Activated CD4-positive, alpha-beta memory T cell treated with anti-CD3 and anti-CD28 coated beads for 36 hours (primary cell): ENCODE measurements around the gene ZNF496. TPM values are rescaled to one million over a fixed set of nuclear protein-coding genes. Genes with fewer than 3 reads are reported as not detected.
"Not testable (repeated sequence)": the region's sequence is repeated elsewhere in the genome, so short reads cannot be mapped to it uniquely, and the experiment has no call there.

ENCODE experiments used
- CTCF ChIA-PET: fragments of 350-600 bp; sonication (Branson Sonifier 250); formaldehyde crosslinking; loops from one replicate; lab custom pipeline; 2021; ENCODE audit warnings: antibody characterized with exemption, inconsistent platforms; lab: Charles Lee
- POLR2A ChIA-PET: fragments of 350-600 bp; sonication (Branson Sonifier 250); formaldehyde crosslinking; loops from one replicate; lab custom pipeline; 2021; ENCODE audit warnings: antibody characterized with exemption; lab: Charles Lee
- DNase-seq: peaks from one replicate; pipeline ENCODE4 v3.0.0-alpha.2; 2020
- H3K27ac Mint-ChIP-seq: one replicate; pipeline ENCODE4 v1.8.0; 2021; ENCODE audit warnings: mixed read lengths
- H3K27me3 Mint-ChIP-seq: one replicate; pipeline ENCODE4 v1.8.0; 2021; ENCODE audit warnings: mixed read lengths
- H3K36me3 Mint-ChIP-seq: one replicate; pipeline ENCODE4 v1.8.0; 2021; ENCODE audit warnings: mixed read lengths
- H3K4me1 Mint-ChIP-seq: one replicate; pipeline ENCODE4 v1.8.0; 2021; ENCODE audit warnings: low read depth, mixed read lengths
- H3K4me3 Mint-ChIP-seq: one replicate; pipeline ENCODE4 v1.8.0; 2021; ENCODE audit warnings: mild to moderate bottlenecking, mixed read lengths
- H3K9me3 Mint-ChIP-seq: one replicate; pipeline ENCODE4 v1.8.0; 2021; ENCODE audit warnings: mixed read lengths
- intact Hi-C: fragments of 100-400 bp; cut with micrococcal nuclease; formaldehyde crosslinking; loops from one replicate; pipeline ENCODE4 v1.15.1; 2023
- total RNA-seq, 2 experiments: library from RNA; stranded (reverse); gene quantifications; one replicate each; pipeline ENCODE4 v1.2.3, GENCODE V29; 2021

ZNF496 gene
- total RNA-seq: 10 to 100 TPM; 10.6 to 12.0 TPM

DNA sequence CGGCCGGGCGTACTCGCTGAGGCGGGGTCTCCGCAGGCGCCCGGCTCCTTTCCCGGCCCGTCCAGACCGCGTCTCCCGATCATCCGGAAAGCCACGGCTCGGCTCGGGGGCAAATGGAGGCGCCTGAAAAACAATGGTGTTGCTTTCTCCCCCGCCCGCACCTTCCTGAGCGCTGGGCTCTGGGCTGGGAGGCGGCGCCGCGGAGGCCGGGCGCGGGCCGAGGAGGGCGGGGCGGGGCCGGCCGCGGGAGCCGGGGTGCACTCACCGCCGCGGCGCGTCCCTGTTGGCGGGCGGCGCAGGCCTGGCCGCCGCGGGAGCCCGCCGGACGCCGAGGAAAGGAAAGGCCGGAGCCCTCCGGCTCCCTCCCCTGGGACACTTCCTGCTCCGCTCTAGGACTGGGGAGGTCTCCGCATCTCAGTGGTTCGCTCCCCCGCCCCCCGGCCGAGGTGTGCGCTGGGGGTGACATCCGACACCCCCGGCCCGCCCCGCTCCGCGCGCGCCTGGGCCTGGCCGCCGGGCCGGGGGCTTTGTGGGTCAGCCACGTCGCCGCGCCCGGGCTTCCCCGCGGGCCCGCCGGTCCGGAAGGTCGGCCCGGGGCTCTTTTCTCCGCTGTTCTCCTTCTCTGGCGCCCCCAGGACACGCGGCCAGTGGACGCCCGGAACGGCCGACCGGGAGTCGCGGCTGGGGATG is at the start of gene ZNF496:
Gene ZNF496, minus strand, starts transcription at position 343 of the 690 bp plus-strand sequence. CDS start 2,289 bp downstream, outside the sequence.
- CTCF ChIA-PET: no interaction called here

DNA sequence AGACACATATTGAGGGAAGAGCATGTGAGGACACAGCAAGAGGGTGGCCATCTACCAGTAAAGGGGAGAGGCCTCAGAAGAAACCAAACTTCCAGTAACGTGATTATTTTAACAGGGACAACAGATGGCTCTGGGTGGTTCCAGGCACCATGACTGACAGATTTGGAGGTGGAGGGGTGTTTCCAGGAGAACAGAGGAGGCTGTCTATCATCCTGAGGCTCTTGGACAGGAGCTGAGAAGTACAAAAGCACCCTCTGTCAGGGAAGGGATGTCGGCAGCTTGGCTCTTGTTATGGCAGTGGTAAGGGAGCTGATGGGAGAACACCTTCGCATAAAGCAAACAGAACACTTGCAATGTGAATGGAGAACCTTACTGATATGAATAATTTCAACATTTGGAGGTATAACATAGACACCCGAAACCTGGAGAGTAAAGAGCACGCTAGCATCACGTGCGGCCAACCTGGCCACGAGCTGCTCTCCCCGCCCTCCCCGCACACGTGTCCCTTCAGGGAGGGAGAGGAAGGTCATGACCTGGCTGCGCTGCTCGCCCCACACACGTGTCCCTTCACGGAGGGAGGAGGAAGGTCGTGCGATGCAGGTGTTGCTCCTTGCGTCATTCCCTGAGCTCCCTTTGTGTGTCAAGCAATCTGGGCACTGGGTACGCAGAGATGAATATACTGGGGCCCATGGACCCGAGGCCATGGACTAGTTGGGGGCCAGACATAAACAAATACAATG is 46.8 kb upstream of the ZNF496 start:
- Mint-ChIP-seq H3K4me1 (no peaks in the 10 kb centered on the region), H3K9me3 (peaks cover 4% of the 10 kb centered on the region), H3K36me3 (no peaks in the 10 kb centered on the region), H3K27me3 (peaks cover 6% of the 10 kb centered on the region), H3K27ac (no peak overlapping the region), H3K4me3 (no peak overlapping the region)
- intact Hi-C loops: no loop called here
- ChIA-PET CTCF (no interaction called here), POLR2A (no interaction called here)
- DNase-seq: no peak

More for the DNA sequence above, at the start of gene ZNF496:
- no peaks in the 10 kb centered on the region for H3K9me3 Mint-ChIP-seq
- H3K4me3 Mint-ChIP-seq: peak within 1 kb of the TSS; percentile 83
- intact Hi-C loops: loop anchor here (1.0 to 10.0 kb wide), 5 partner anchors 8 to 399 kb away; partner anchors contain the start of genes ZNF669 and ZNF670
- H3K36me3 Mint-ChIP-seq: peaks cover 17% of the 10 kb centered on the region
- peak; percentile 64 for DNase-seq
- H3K4me1 Mint-ChIP-seq: peaks cover 13% of the 10 kb centered on the region
- POLR2A ChIA-PET: interaction anchor here (0.6 to 1.3 kb wide), 4 partner anchors 8 to 253 kb away, joined by 3 to 7 read pairs (median 5); partner anchors contain the start of gene ZNF670
- H3K27me3 Mint-ChIP-seq: no peaks in the 10 kb centered on the region
- H3K27ac Mint-ChIP-seq: peak within 1 kb of the TSS; percentile 66

DNA sequence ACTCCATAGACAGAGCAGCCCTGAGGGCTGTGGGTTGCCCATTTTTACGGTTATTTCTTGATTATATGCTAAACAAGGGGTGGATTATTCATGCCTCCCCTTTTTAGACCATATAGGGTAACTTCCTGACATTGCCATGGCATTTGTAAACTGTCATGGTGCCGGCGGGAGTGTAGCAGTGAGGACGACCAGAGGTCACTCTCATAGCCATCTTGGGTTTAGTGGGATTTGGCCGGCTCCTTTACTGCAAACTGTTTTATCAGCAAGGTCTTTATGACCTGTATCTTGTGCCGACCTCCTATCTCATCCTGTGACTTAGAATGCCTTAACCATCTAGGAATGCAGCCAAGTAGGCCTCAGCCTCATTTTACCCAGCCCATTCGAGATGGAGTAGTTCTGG is 46.0 kb upstream of the ZNF496 start:
- H3K27ac Mint-ChIP-seq, H3K9me3 Mint-ChIP-seq, intact Hi-C loops, POLR2A ChIA-PET, H3K27me3 Mint-ChIP-seq, DNase-seq, H3K36me3 Mint-ChIP-seq, H3K4me1 Mint-ChIP-seq, H3K4me3 Mint-ChIP-seq: not testable (repeated sequence)
- CTCF ChIA-PET: interaction anchor here (1.2 kb wide), 1 partner anchor 13 kb away, joined by 3 read pairs; no protein-coding TSS in a partner anchor

DNA sequence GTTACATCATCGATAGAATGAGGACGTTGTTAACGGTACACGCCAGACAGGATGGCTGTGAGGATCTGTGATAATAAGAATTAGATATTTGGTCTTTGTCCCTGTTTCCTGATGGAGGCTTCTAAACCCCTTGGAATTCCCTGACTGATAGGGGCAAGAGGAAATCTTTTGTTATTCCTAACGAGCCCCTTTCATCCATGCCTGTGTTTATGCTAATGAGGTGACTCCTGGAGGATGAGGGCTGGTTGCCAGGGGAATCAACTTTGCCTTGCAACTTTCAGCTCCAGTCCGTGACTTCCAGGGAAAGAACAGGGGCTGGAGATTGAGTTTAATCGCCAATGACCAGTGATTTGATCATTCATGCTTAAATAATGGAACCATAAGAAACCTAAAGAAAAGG is 45.0 kb upstream of the ZNF496 start:
- Mint-ChIP-seq H3K9me3 (peaks cover 4% of the 10 kb centered on the region), H3K4me1 (peaks cover 2% of the 10 kb centered on the region), H3K36me3 (no peaks in the 10 kb centered on the region), H3K27me3 (peaks cover 6% of the 10 kb centered on the region), H3K27ac (no peak overlapping the region), H3K4me3 (no peak overlapping the region)
- ChIA-PET CTCF (interaction anchor here (1.2 kb wide), 1 partner anchor 14 kb away, joined by 3 read pairs; no protein-coding TSS in a partner anchor), POLR2A (no interaction called here)
- intact Hi-C loops: no loop called here
- DNase-seq: no peak

DNA sequence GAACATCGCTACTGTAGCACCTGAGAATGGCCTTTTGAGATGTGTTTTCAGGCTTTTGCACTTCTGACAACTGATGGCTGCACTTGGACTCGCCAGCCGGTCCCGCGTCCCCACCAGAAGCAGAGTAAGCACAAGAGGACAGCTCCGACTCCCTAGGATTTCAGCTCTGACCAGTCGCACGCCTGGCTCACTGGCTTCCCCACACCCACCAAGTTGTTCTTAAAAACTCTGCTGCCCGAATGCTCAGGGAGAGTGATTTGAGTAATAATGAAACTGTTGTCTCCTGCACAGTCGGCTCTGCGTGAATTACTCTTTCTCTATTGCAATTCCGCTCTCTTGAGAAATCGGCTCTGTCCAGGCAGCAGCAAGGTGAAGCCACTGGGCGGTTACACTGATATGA is 44.1 kb upstream of the ZNF496 start:
- intact Hi-C loops: no loop called here

DNA sequence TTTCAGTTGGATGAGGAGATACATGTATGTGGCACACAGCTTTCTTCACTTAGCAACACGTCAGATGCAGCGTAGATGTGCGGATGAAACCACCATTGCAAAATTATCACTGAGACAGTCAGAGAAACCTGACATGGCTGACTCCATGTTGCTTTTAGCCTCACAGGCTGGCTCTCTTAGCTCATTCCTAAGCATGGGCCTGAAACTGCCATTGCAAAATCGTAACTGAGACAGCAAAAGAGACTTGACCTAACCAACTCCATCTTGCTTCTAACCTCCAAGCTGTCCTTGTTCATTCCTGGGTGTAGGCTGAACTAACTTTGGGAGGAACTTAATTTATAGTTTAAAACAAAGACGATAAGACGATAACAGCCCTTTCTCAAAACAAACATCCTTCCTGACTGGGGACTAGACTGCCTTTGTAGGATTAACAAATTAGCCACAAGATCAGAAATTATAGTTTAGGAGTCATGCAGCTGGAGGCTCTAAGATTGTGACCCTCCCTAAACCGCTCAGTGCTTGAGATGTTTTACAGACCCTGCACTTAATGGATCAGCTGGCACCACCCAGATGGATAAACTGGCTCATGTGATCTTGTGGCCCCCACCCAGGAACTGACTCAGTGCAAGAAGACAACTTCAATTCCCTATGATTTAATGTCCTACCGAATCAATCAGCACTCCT is 43.1 kb upstream of the ZNF496 start:
- CTCF ChIA-PET: interaction anchor here (0.6 to 3.5 kb wide), 8 partner anchors 10 to 171 kb away, joined by 3 to 115 read pairs (median 4); no protein-coding TSS in a partner anchor
- intact Hi-C loops: loop anchor here (1.0 kb wide), 1 partner anchor 202 kb away; no protein-coding TSS in a partner anchor
- DNase-seq, H3K4me3 Mint-ChIP-seq, H3K27me3 Mint-ChIP-seq, H3K9me3 Mint-ChIP-seq, H3K27ac Mint-ChIP-seq, H3K4me1 Mint-ChIP-seq, POLR2A ChIA-PET, H3K36me3 Mint-ChIP-seq: not testable (repeated sequence)

More for the DNA sequence above, 44.1 kb upstream of the ZNF496 start:
- H3K4me1 Mint-ChIP-seq: peaks cover 2% of the 10 kb centered on the region
- H3K36me3 Mint-ChIP-seq: no peaks in the 10 kb centered on the region
- no peak overlapping the region for H3K4me3 Mint-ChIP-seq
- peaks cover 4% of the 10 kb centered on the region for H3K9me3 Mint-ChIP-seq
- CTCF ChIA-PET: no interaction called here
- H3K27ac Mint-ChIP-seq: no peak overlapping the region
- peaks cover 6% of the 10 kb centered on the region for H3K27me3 Mint-ChIP-seq
- DNase-seq: no peak
- POLR2A ChIA-PET: no interaction called here

DNA sequence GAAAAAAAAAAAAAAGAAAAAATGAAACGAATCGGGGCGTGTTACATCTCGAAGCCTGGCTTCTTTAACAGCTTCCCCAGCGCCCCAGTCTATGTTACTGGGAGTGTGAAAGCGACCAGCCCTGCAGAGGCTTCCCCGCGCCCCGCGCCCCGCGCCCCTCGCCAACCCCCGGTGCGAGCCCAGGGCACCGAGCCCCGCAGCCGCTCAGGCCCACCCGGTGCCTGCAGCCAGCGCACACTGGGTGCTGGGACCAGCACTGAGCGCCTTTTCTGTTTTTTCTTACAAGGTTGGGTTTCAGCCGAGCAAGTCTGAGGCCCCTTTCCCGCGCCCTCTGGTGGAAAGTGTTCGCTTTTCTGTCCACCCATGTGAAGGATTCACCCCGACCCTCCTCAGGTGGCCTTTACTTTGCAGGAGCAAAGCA is 42.1 kb upstream of the ZNF496 start:
- H3K27ac Mint-ChIP-seq: no peak overlapping the region
- H3K9me3 Mint-ChIP-seq: no peaks in the 10 kb centered on the region
- peaks cover 2% of the 10 kb centered on the region for H3K4me1 Mint-ChIP-seq
- peaks cover 8% of the 10 kb centered on the region for H3K27me3 Mint-ChIP-seq
- DNase-seq: peak; percentile 67
- intact Hi-C loops: loop anchor here (1.0 kb wide), 1 partner anchor 203 kb away; no protein-coding TSS in a partner anchor
- H3K4me3 Mint-ChIP-seq: no peak overlapping the region
- POLR2A ChIA-PET: no interaction called here
- H3K36me3 Mint-ChIP-seq: no peaks in the 10 kb centered on the region
- CTCF ChIA-PET: interaction anchor here (0.6 to 3.5 kb wide), 15 partner anchors 10 to 331 kb away, joined by 3 to 115 read pairs (median 4); no protein-coding TSS in a partner anchor

DNA sequence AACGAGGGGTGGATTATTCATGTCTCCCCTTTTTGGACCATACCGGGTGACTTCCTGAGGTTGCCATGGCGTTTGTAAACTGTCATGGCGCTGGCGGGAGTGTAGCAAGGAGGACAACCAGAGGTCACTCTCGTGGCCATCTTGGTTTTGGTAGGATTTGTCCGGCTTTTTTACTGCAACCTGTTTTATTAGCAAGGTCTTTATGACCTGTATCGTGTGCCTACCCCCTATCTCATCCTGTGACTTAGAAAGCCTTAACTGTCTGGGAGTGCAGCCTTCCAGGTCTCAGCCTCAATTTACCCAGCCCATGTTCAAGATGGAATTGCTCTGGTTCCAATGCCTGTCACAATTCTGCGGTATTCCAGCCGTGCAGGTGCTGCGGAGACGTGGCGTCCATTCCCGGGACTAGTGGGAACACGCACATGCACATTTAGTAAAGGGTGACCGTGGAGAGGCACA is 40.2 kb upstream of the ZNF496 start:
- H3K4me3 Mint-ChIP-seq: no peak overlapping the region
- no peaks in the 10 kb centered on the region for H3K36me3 Mint-ChIP-seq
- H3K27ac Mint-ChIP-seq: no peak overlapping the region
- no peak for DNase-seq
- no peaks in the 10 kb centered on the region for H3K9me3 Mint-ChIP-seq
- intact Hi-C loops: loop anchor here (1.0 kb wide), 2 partner anchors 18 to 115 kb away; no protein-coding TSS in a partner anchor
- H3K27me3 Mint-ChIP-seq: peaks cover 11% of the 10 kb centered on the region
- ChIA-PET POLR2A (no interaction called here), CTCF (interaction anchor here (0.6 to 3.5 kb wide), 8 partner anchors 8 to 125 kb away, joined by 3 to 115 read pairs (median 6); no protein-coding TSS in a partner anchor)
- H3K4me1 Mint-ChIP-seq: peaks cover 2% of the 10 kb centered on the region

DNA sequence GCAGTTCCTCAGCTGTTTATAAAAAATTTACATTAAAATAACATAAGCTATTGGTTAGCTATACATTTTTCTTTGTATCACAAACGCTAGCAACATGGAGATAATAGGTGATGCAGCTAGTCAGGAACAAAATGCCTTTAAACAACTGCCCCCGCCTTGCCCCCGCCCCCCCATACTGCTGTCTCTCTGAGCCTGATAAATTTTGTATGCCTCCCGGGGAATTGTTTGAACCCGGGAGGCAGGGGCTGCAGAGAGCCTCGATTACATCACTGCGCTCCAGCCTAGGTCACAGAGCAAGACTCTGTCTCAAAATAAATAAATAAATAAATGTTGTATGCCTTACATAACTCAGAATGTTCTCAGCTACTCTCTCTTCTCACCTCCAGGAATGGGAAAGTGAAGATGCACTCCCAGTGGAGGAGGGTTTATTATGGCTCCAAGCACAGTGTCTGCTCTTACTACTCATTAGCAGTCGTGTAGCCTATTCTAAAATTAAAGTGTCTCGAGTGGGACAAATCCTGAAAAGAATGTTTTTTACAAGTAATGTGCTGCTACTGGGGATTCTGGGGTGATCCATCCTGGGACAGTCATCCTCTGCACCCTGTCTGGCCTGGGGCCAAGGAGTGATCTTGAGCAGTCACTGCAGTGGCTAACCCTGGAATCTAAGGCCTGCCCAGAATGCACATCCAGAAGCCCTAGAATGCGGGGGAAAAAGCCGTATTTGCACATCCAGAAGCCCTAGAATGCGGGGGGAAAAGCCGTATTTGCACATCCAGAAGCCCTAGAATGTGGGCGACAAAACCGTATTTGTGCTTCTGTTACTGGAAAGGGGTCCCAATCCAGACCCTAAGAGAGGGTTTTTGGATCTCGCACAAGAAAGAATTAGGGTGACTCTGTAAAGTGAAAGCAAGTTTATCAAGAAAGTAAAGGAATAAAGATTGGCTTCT is 39.4 kb upstream of the ZNF496 start:
- ChIA-PET CTCF (interaction anchor here (1.0 kb wide), 2 partner anchors 19 to 115 kb away, joined by 4 read pairs; no protein-coding TSS in a partner anchor), POLR2A (no interaction called here)
- H3K4me1 Mint-ChIP-seq: peaks cover 2% of the 10 kb centered on the region
- H3K9me3 Mint-ChIP-seq: no peaks in the 10 kb centered on the region
- H3K27me3 Mint-ChIP-seq: peaks cover 11% of the 10 kb centered on the region
- H3K4me3 Mint-ChIP-seq: no peak overlapping the region
- no peaks in the 10 kb centered on the region for H3K36me3 Mint-ChIP-seq
- no peak overlapping the region for H3K27ac Mint-ChIP-seq
- intact Hi-C loops: no loop called here
- no peak for DNase-seq

DNA sequence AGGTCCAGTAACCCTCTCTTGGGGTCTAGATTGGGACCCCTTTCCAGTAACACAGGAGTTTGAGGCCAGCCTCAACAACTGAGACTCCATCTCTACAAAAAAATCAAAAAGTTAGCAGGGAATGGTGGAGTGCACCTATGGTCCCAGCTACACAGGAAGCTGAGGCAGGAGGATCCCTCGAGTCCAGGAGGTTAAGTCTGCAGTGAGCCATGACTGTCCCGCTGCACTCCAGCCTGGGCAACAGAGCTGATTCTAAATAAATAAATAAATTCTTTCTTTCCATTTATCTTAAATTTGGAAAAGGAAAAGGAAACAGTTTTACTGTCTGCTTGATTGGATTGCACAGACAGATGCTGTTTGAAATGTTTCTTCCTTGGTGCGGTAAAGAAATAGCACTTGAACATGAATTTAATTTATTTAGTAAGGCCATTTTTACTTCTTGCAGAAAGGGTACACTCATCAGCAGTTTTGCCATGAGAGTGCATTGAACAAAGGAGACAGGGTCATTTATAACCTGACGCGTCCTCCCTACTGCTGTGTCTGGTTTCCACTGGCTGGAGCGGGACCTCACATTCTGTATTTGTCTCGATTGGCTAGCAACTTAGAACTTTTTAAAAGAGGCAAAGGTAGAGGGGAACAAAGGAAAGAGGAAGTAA is 37.0 kb upstream of the ZNF496 start:
- Mint-ChIP-seq H3K27me3 (peaks cover 11% of the 10 kb centered on the region), H3K36me3 (no peaks in the 10 kb centered on the region), H3K4me1 (peaks cover 2% of the 10 kb centered on the region), H3K4me3 (no peak overlapping the region), H3K27ac (no peak overlapping the region), H3K9me3 (no peaks in the 10 kb centered on the region)
- no peak for DNase-seq
- CTCF ChIA-PET: no interaction called here
- intact Hi-C loops: no loop called here
- POLR2A ChIA-PET: no interaction called here
